IPS DF 4.7 (cell line): ENCODE data around the gene ZNF613.
A peak's percentile ranks its signal among the peaks of the same experiment; 100 is the strongest.
"Not testable (repeated sequence)": the region's sequence is repeated elsewhere in the genome, so short reads cannot be mapped to it uniquely, and the experiment has no call there.

Source experiments
- DNase-seq: peaks from one replicate; pipeline ENCODE4 v3.0.0-alpha.2; 2013; ENCODE audit warnings: low spot score; ENCODE audit errors: extremely low read depth

The ZNF613 gene

GRCh38 chr19:51926784-51927741 lies at the start of gene ZNF613:
TSS of gene ZNF613 (plus strand) at chr19:51927472. CDS start at chr19:51936221, 8,749 bp downstream.
- peak; percentile 81 for DNase-seq

GRCh38 chr19:51882518-51882917 lies 44.8 kb upstream of the ZNF613 start:
- no peak for DNase-seq

GRCh38 chr19:51884713-51885112 lies 42.6 kb upstream of the ZNF613 start:
- no peak for DNase-seq

- peak; percentile 84 for DNase-seq
Observed at GRCh38 chr19:51887522-51888498, 39.5 kb upstream of the ZNF613 start, which contains the start of gene ZNF577. TSS of gene ZNF577 (minus strand) at chr19:51887951. CDS start at chr19:51880382, 7,569 bp downstream.

GRCh38 chr19:51889934-51890333 lies 37.3 kb upstream of the ZNF613 start:
- no peak for DNase-seq

- no peak for DNase-seq
Observed at GRCh38 chr19:51891193-51891747, 36.0 kb upstream of the ZNF613 start.

- DNase-seq = no peak
Observed at GRCh38 chr19:51901860-51902259, 25.4 kb upstream of the ZNF613 start.

- no peak for DNase-seq
Observed at GRCh38 chr19:51903192-51903591, 24.1 kb upstream of the ZNF613 start.

GRCh38 chr19:51904331-51905165 lies 22.7 kb upstream of the ZNF613 start, which contains the start of gene ZNF649:
TSS of gene ZNF649 (minus strand) at chr19:51905017. CDS start at chr19:51900107, 4,910 bp downstream.
- peak; percentile 62 for DNase-seq

- no peak for DNase-seq
Observed at GRCh38 chr19:51905206-51905605, 22.1 kb upstream of the ZNF613 start.

- DNase-seq = not testable (repeated sequence)
Observed at GRCh38 chr19:51905639-51906038, 21.6 kb upstream of the ZNF613 start.

GRCh38 chr19:51906108-51906507 lies 21.2 kb upstream of the ZNF613 start:
- not testable (repeated sequence) for DNase-seq

GRCh38 chr19:51907981-51908380 lies 19.3 kb upstream of the ZNF613 start:
- not testable (repeated sequence) for DNase-seq

- DNase-seq = no peak
Observed at GRCh38 chr19:51915324-51915867, 11.9 kb upstream of the ZNF613 start.

- no peak for DNase-seq
Observed at GRCh38 chr19:51916167-51916566, 11.1 kb upstream of the ZNF613 start.

- no peak for DNase-seq
Observed at GRCh38 chr19:51919606-51920005, 7.7 kb upstream of the ZNF613 start.

- no peak for DNase-seq
Observed at GRCh38 chr19:51921949-51922348, 5.3 kb upstream of the ZNF613 start.

GRCh38 chr19:51926426-51926783 lies 867 bp upstream of the ZNF613 start:
- no peak for DNase-seq

- DNase-seq = no peak
Observed at GRCh38 chr19:51927859-51928258, 587 bp downstream of the ZNF613 start.

- DNase-seq = no peak
Observed at GRCh38 chr19:51931921-51932320, 4.6 kb downstream of the ZNF613 start.
